K562 (cell line): ENCODE data around the gene SUCNR1. TPM values are rescaled to one million over a fixed set of nuclear protein-coding genes. Genes with fewer than 3 reads are reported as not detected.

Experiments used
- PCBP2 ChIP-seq: fragments of 200-400 bp; formaldehyde crosslinking; IDR thresholded peaks from 2 replicates; pipeline ENCODE4 v1.6.1; 2018; ENCODE audit warnings: low read length, low read depth, mild to moderate bottlenecking, moderate library complexity; ENCODE audit not compliant: poor library complexity, severe bottlenecking
- ZNF436 ChIP-seq: fragments of 250-450, 450-650 bp; sonication (Bioruptor Pico); formaldehyde crosslinking; IDR thresholded peaks from 2 replicates; pipeline ENCODE4 v1.7.0; 2020; ENCODE audit warnings: mild to moderate bottlenecking
- polyA plus RNA-seq, 8 experiments: library from polyadenylated mRNA; depleted of rRNA in 4 of 8; stranded (reverse) in 5 of 8; unstranded in 3 of 8; fragments of >200 nt; fragmentation: Nextera tagmentation in 2 of 8; fragmentation: Illumina TruSeq in 1 of 8; extraction: Ambion mirVana in 2 of 8; extraction: Trizol in 1 of 8; gene quantifications; 2 replicates each; pipeline versions ENCODE4 v1.2.1 to v1.2.3, GENCODE V29; 2011 to 2014; ENCODE audit warnings: inconsistent platforms in 1 of 8, missing spikeins in 1 of 8
- total RNA-seq, 7 experiments: library from RNA; depleted of rRNA in 6 of 7; stranded (reverse); fragments of >200 nt in 6 of 7; fragmentation: Illumina TruSeq in 2 of 7; extraction: Trizol in 2 of 7; gene quantifications; 2 replicates each; pipeline versions ENCODE4 v1.2.1 to v1.2.3, GENCODE V29; 2011 to 2021; ENCODE audit warnings: low replicate concordance in 1 of 7
- TF ChIP-seq, protein P1 (sequence below): fragments of 450-650 bp; IDR thresholded peaks from 2 replicates; pipeline ENCODE4 v1.6.1; 2016; ENCODE audit warnings: mild to moderate bottlenecking, moderate library complexity
- TF ChIP-seq, protein P2 (sequence below): fragments of 250-450 bp; sonication (Bioruptor Pico); IDR thresholded peaks from 2 replicates; pipeline ENCODE4 v1.5.0; 2021

The SUCNR1 gene
- total and polyA plus RNA-seq, 9 of the 15 experiments (the other 6 are each of a cell fraction or from before 2014, with no cell fraction given) = 0.04 to 0.54 (median 0.13) TPM

DNA sequence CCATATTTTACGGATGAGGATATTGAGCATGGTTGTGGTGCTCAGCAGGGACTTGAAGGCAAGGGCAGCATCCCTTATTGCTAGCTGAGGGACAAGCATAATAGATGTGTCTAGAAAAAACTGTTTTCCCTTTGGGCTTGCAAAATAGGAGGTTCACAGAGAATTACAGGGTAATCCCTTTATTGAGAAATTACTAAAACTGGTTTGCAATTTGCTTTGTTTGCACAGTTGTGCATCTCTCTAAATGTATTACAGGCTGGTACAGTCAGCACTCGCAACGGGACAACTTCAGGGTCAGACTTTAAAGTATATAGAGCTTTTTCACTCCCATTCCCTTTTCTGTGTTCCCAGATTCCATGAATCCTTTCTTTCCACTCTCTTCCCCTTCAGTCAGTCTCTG lies 51.3 kb downstream of the SUCNR1 start (continued):
- TF ChIP-seq, protein P1, sequence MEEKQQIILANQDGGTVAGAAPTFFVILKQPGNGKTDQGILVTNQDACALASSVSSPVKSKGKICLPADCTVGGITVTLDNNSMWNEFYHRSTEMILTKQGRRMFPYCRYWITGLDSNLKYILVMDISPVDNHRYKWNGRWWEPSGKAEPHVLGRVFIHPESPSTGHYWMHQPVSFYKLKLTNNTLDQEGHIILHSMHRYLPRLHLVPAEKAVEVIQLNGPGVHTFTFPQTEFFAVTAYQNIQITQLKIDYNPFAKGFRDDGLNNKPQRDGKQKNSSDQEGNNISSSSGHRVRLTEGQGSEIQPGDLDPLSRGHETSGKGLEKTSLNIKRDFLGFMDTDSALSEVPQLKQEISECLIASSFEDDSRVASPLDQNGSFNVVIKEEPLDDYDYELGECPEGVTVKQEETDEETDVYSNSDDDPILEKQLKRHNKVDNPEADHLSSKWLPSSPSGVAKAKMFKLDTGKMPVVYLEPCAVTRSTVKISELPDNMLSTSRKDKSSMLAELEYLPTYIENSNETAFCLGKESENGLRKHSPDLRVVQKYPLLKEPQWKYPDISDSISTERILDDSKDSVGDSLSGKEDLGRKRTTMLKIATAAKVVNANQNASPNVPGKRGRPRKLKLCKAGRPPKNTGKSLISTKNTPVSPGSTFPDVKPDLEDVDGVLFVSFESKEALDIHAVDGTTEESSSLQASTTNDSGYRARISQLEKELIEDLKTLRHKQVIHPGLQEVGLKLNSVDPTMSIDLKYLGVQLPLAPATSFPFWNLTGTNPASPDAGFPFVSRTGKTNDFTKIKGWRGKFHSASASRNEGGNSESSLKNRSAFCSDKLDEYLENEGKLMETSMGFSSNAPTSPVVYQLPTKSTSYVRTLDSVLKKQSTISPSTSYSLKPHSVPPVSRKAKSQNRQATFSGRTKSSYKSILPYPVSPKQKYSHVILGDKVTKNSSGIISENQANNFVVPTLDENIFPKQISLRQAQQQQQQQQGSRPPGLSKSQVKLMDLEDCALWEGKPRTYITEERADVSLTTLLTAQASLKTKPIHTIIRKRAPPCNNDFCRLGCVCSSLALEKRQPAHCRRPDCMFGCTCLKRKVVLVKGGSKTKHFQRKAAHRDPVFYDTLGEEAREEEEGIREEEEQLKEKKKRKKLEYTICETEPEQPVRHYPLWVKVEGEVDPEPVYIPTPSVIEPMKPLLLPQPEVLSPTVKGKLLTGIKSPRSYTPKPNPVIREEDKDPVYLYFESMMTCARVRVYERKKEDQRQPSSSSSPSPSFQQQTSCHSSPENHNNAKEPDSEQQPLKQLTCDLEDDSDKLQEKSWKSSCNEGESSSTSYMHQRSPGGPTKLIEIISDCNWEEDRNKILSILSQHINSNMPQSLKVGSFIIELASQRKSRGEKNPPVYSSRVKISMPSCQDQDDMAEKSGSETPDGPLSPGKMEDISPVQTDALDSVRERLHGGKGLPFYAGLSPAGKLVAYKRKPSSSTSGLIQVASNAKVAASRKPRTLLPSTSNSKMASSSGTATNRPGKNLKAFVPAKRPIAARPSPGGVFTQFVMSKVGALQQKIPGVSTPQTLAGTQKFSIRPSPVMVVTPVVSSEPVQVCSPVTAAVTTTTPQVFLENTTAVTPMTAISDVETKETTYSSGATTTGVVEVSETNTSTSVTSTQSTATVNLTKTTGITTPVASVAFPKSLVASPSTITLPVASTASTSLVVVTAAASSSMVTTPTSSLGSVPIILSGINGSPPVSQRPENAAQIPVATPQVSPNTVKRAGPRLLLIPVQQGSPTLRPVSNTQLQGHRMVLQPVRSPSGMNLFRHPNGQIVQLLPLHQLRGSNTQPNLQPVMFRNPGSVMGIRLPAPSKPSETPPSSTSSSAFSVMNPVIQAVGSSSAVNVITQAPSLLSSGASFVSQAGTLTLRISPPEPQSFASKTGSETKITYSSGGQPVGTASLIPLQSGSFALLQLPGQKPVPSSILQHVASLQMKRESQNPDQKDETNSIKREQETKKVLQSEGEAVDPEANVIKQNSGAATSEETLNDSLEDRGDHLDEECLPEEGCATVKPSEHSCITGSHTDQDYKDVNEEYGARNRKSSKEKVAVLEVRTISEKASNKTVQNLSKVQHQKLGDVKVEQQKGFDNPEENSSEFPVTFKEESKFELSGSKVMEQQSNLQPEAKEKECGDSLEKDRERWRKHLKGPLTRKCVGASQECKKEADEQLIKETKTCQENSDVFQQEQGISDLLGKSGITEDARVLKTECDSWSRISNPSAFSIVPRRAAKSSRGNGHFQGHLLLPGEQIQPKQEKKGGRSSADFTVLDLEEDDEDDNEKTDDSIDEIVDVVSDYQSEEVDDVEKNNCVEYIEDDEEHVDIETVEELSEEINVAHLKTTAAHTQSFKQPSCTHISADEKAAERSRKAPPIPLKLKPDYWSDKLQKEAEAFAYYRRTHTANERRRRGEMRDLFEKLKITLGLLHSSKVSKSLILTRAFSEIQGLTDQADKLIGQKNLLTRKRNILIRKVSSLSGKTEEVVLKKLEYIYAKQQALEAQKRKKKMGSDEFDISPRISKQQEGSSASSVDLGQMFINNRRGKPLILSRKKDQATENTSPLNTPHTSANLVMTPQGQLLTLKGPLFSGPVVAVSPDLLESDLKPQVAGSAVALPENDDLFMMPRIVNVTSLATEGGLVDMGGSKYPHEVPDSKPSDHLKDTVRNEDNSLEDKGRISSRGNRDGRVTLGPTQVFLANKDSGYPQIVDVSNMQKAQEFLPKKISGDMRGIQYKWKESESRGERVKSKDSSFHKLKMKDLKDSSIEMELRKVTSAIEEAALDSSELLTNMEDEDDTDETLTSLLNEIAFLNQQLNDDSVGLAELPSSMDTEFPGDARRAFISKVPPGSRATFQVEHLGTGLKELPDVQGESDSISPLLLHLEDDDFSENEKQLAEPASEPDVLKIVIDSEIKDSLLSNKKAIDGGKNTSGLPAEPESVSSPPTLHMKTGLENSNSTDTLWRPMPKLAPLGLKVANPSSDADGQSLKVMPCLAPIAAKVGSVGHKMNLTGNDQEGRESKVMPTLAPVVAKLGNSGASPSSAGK = no peak
- no peak for TF ChIP-seq ZNF436
- TF ChIP-seq, protein P2, sequence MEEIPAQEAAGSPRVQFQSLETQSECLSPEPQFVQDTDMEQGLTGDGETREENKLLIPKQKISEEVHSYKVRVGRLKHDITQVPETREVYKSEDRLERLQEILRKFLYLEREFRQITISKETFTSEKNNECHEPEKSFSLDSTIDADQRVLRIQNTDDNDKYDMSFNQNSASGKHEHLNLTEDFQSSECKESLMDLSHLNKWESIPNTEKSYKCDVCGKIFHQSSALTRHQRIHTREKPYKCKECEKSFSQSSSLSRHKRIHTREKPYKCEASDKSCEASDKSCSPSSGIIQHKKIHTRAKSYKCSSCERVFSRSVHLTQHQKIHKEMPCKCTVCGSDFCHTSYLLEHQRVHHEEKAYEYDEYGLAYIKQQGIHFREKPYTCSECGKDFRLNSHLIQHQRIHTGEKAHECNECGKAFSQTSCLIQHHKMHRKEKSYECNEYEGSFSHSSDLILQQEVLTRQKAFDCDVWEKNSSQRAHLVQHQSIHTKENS (CRISPR knock-in tag) = no peak
- no peak for TF ChIP-seq PCBP2
